Fibroblast of the aortic adventitia (primary cell): ENCODE measurements around the gene CPT1A. TPM values are rescaled to one million over a fixed set of nuclear protein-coding genes. Genes with fewer than 3 reads are reported as not detected.

Experiments
- DNase-seq: peaks from one replicate; pipeline ENCODE4 v3.0.0-alpha.2; 2010; ENCODE audit warnings: low read depth
- H3K4me3 ChIP-seq: 2 replicates; pipeline ENCODE4 v1.5.1; 2011; ENCODE audit warnings: low read depth, mild to moderate bottlenecking, control low read depth, low read length, moderate library complexity
- total RNA-seq: library from RNA; depleted of rRNA; stranded (reverse); fragments of >200 nt; gene quantifications from 2 replicates; pipeline ENCODE4 v1.2.3, GENCODE V29; 2012; ENCODE audit warnings: low replicate concordance
- TF ChIP-seq, protein P1 (sequence below): IDR thresholded peaks from 2 replicates; pipeline ENCODE4 v1.5.1; 2011; ENCODE audit warnings: mild to moderate bottlenecking, low read length, control low read depth, inconsistent platforms; ENCODE audit not compliant: insufficient read depth

The CPT1A gene
- total RNA-seq, 1 donor = 45.6 TPM

DNA sequence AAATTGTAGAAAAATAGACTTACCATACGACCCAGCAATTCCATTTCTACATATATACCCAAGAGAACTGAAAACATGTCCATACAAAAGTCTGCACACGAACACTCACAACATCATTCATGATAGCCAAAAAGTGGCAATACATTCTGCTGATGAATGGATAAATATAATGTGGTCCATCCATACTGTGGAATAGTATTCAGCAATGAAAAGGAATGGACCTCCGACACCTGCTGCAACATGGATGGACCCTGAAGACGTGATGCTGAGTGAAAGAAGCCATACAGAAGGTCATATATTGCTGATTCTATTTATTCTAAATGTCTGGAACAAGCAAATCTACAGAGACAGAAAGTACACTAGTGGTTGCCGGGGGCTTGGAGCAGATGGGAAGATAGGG, 19.2 kb downstream of the CPT1A start:
- DNase-seq = no peak
- TF ChIP-seq, protein P1, sequence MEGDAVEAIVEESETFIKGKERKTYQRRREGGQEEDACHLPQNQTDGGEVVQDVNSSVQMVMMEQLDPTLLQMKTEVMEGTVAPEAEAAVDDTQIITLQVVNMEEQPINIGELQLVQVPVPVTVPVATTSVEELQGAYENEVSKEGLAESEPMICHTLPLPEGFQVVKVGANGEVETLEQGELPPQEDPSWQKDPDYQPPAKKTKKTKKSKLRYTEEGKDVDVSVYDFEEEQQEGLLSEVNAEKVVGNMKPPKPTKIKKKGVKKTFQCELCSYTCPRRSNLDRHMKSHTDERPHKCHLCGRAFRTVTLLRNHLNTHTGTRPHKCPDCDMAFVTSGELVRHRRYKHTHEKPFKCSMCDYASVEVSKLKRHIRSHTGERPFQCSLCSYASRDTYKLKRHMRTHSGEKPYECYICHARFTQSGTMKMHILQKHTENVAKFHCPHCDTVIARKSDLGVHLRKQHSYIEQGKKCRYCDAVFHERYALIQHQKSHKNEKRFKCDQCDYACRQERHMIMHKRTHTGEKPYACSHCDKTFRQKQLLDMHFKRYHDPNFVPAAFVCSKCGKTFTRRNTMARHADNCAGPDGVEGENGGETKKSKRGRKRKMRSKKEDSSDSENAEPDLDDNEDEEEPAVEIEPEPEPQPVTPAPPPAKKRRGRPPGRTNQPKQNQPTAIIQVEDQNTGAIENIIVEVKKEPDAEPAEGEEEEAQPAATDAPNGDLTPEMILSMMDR = no peak
- no peak overlapping the region for H3K4me3 ChIP-seq

DNA sequence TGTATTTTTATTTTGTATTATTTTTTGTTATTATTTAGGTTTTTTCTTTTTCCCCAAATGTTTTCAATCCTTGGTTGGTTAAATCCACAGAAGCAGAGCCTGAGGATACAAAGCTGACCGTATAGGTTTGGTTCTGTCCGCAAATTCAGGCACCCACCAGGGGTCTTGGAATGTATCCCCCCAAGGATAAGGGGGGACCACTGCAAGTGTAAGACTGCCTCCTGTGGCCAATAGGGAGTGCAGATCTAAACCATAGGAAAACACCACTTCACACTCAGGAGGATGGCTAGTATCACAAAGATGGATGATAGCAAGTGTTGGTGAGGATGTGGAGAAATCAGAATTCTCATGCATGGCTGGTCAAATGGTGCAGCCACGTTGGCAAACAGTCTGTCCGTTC, 20.0 kb downstream of the CPT1A start:
- TF ChIP-seq, protein P1 = no peak
- DNase-seq = no peak
- no peak overlapping the region for H3K4me3 ChIP-seq

DNA sequence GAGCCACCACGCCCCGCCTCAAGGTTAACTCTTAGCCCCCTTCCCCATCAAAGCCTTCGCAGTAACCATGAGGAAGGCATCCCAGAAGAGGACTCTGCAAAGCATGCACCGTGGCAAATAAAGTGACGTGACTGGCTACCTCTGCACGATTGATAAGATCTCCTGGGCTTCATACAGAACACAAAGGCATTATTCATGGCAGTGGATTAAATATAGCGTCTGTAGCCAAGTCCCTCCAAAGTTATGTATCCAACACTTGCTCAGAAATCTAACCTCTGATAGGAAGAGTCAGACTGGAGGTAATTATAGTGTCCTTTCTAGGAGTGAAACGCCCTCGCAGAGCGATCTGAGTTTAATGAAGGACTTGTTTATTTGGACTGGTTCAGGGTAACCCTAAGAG, 22.4 kb downstream of the CPT1A start:
- H3K4me3 ChIP-seq = no peak overlapping the region
- no peak for DNase-seq
- TF ChIP-seq, protein P1 = no peak

DNA sequence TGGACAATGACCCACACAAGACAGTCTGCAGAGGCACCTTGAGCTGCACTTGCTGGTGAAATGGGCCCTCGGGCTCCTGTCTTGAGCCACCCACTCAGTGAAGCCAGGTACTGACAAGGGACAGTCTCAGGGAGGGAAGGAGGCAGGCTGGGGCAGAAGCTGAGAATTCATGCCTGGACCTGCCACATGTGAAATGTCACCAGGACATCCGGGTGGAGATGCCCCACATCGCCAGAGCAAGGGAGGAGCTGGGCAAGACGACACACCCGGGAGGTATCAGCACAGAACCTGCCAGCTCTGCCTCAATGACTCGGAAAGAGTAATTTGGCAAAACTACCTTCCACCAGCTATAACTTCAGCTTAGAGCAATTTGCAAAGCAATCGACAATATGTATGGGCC, 23.5 kb downstream of the CPT1A start:
- no peak overlapping the region for H3K4me3 ChIP-seq
- DNase-seq = no peak
- TF ChIP-seq, protein P1 = no peak

DNA sequence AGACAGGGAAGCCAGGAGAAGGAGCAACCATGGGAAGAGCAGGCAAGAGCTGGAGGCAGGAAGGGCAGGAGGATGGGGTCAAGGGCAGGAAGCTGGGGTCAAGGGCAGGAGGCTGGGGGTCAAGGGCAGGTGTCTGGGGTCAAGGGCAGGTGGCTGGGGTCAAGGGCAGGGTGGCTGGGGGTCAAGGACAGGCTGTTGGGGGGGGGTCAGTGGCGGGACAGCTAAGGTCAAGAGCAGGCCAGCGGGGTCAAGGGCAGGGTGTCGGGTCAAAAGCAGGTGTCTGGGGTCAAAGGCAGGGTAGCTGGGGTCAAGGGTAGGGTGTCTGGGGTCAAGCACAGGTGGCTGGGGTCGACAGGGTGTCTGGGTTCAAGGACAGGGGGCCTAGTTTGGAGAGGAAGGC, 24.2 kb downstream of the CPT1A start:
- TF ChIP-seq, protein P1 = no peak
- no peak for DNase-seq
- no peak overlapping the region for H3K4me3 ChIP-seq

DNA sequence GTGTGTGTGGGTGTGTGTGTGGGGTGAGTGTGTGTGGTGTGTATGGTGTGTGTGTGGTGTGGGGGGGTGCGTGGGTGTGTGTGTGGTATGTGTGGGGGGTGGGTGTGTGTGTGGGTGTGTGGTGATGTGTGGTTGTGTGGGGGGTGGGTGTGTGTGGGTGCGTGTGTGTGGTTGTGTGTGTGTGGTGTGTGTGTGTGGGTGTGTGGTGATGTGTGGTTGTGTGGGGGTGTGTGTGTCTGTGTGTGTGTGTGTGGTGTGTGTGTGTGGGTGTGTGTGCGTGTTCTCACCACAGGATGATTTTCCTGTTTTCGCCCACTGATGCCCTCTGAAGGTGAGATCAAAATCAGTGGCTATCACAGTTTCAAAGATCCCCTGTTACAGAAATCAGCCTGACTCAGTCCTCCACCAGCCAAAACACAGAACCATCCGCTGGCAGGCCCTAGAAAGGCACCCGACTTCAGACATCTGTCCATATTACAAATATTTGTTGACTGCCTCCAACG, 24.7 kb downstream of the CPT1A start:
- TF ChIP-seq, protein P1 = no peak
- no peak overlapping the region for H3K4me3 ChIP-seq
- no peak for DNase-seq

DNA sequence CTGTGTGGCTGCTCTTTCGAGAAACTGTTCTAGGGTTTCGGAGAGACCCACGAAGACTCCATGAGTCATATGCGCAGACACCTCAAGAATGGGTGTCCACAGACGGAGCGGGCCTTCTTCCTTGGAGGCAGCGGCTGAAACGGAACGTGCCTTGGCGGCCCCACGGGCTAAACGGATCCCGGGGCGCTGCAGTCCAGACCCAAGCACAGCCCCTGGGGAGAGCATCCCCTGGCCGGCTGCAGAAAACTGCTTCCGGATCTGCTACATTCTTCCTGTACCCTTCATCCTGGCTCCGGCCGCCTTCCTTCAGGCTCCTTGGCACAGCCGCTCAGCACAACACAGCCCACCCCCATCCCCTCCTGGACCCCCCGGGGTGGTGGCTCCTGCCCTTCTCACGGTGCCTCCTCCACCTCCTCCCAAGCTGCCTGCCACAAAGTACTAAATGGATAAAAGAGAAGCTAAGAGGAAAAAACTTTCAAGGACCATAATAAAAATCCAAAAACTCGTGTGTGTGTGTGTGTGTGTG, 25.4 kb downstream of the CPT1A start:
- no peak overlapping the region for H3K4me3 ChIP-seq
- TF ChIP-seq, protein P1 = no peak
- DNase-seq = no peak
